ENCODE results near the gene GSK3B. TPM values are rescaled to one million over a fixed set of nuclear protein-coding genes. Genes with fewer than 3 reads are reported as not detected.
A peak's percentile ranks its signal among the peaks of the same experiment; 100 is the strongest.
"Not testable (repeated sequence)": the region's sequence is repeated elsewhere in the genome, so short reads cannot be mapped to it uniquely, and the experiment has no call there.

GSK3B gene
- total and polyA plus RNA-seq, 2 experiments from 2014 or later, result 18.1 to 48.8 TPM

DNA sequence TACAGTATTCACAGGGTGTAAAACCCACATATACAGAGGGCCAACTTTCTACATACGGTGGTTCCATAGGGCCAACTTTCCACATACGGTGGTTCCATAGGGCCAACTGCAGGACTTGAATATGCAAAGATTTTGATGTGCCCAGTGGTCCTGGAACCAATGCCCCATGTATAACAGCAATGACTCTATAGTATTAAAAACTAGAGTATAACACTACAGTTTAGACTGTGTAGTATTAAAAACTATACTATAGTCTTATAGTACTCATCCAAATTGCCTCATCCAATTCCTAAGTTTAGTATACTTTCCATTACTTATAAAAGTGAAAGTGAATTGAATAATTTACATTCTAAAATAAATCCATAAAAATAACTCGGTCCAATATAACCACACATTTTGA is 75.9 kb downstream of the GSK3B start:
- TF ChIP-seq EZH2 (IDR thresholded peaks at IDR 0.05; ENCODE audit: borderline replicate concordance) (no peak), EZH2phosphoT487 (IDR thresholded peaks at IDR 0.05; ENCODE audit: low read depth, severe bottlenecking, unreplicated experiment) (no peak)
- TF ChIP-seq, protein P1, sequence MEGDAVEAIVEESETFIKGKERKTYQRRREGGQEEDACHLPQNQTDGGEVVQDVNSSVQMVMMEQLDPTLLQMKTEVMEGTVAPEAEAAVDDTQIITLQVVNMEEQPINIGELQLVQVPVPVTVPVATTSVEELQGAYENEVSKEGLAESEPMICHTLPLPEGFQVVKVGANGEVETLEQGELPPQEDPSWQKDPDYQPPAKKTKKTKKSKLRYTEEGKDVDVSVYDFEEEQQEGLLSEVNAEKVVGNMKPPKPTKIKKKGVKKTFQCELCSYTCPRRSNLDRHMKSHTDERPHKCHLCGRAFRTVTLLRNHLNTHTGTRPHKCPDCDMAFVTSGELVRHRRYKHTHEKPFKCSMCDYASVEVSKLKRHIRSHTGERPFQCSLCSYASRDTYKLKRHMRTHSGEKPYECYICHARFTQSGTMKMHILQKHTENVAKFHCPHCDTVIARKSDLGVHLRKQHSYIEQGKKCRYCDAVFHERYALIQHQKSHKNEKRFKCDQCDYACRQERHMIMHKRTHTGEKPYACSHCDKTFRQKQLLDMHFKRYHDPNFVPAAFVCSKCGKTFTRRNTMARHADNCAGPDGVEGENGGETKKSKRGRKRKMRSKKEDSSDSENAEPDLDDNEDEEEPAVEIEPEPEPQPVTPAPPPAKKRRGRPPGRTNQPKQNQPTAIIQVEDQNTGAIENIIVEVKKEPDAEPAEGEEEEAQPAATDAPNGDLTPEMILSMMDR (IDR thresholded peaks at IDR 0.05; ENCODE audit: poor library complexity), result no peak
- H3K27ac ChIP-seq, result no peak overlapping the region
- H3K4me2 ChIP-seq, result no peak overlapping the region
- peaks cover 99% of the 10 kb centered on the region for H3K79me2 ChIP-seq
- no peaks in the 10 kb centered on the region for H3K4me1 ChIP-seq (ENCODE audit: insufficient read depth)
- WGBS (ENCODE audit: low lambda C conversion rate, missing lambda C conversion rate), result 94% methylated on average over 3 of the region's 3 CpGs
- H4K20me1 ChIP-seq (ENCODE audit: insufficient read depth, poor library complexity, severe bottlenecking), result peaks cover 97% of the 10 kb centered on the region
- H2AFZ ChIP-seq, result no peak overlapping the region
- H3K9me3 ChIP-seq (ENCODE audit: low read depth), result no peaks in the 10 kb centered on the region
- no peaks in the 10 kb centered on the region for H3K27me3 ChIP-seq
- H3K4me3 ChIP-seq, result no peak overlapping the region
- DNase-seq (ENCODE audit: low spot score), result no peak
- no peaks in the 10 kb centered on the region for H3K36me3 ChIP-seq (replicated peaks; ENCODE audit: insufficient read depth, low read depth)
- H3K9me2 ChIP-seq (replicated peaks; ENCODE audit: insufficient read depth), result no peaks in the 10 kb centered on the region

DNA sequence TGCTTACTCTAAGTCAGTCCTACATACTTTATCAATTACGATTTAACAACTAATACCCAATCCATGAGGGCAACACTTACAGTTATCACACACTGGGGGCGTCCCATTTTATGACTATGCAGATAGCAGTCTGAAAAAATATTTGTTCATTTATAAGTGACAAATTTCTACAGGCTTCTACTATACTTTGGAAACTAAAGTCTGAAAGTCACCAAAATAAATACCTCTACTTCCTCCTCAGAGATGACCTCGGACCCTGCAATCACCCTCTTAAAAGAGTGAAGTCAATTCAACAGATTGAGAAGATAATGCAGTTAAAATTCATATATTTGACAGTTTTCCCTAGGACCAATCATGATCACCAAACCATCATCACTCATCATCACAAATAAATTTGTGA is 76.6 kb downstream of the GSK3B start:
- Histone ChIP-seq H3K27me3 (no peaks in the 10 kb centered on the region), H3K27ac (no peak overlapping the region), H3K4me1 (ENCODE audit: insufficient read depth) (no peaks in the 10 kb centered on the region), H2AFZ (no peak overlapping the region), H3K79me2 (peaks cover 99% of the 10 kb centered on the region), H3K36me3 (replicated peaks; ENCODE audit: insufficient read depth, low read depth) (no peaks in the 10 kb centered on the region), H3K4me2 (no peak overlapping the region), H4K20me1 (ENCODE audit: insufficient read depth, poor library complexity, severe bottlenecking) (peaks cover 97% of the 10 kb centered on the region), H3K9me3 (ENCODE audit: low read depth) (no peaks in the 10 kb centered on the region), H3K9me2 (replicated peaks; ENCODE audit: insufficient read depth) (no peaks in the 10 kb centered on the region), H3K4me3 (no peak overlapping the region)
- TF ChIP-seq EZH2 (IDR thresholded peaks at IDR 0.05; ENCODE audit: borderline replicate concordance) (no peak), EZH2phosphoT487 (IDR thresholded peaks at IDR 0.05; ENCODE audit: low read depth, severe bottlenecking, unreplicated experiment) (no peak)
- TF ChIP-seq, protein P1 (IDR thresholded peaks at IDR 0.05; ENCODE audit: poor library complexity), result no peak
- DNase-seq (ENCODE audit: low spot score), result no peak
- WGBS (ENCODE audit: low lambda C conversion rate, missing lambda C conversion rate), result 74% methylated on average over 3 of the region's 3 CpGs

DNA sequence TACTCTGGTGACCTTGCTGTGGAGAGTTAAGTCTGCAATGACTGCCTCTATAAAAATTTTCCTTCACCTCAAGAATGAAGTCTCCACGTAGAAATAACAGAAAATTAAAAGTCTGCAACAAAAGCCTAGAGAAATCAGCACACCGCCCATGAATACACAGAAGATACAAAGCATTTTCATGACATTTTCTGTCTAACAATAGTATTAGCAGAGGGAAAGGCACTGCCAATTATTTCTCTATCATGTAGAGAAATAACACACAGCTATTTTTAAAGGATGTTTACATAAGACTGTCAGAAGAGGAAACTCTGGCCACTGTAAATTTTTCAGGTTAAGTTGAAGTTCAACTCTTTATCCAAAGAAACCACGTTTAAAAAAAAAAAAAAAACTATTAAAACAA is 80.8 kb downstream of the GSK3B start:
- Histone ChIP-seq H3K9me2 (replicated peaks; ENCODE audit: insufficient read depth) (no peaks in the 10 kb centered on the region), H3K79me2 (peaks cover 100% of the 10 kb centered on the region), H4K20me1 (ENCODE audit: insufficient read depth, poor library complexity, severe bottlenecking) (peaks cover 97% of the 10 kb centered on the region), H3K27me3 (no peaks in the 10 kb centered on the region), H3K36me3 (replicated peaks; ENCODE audit: insufficient read depth, low read depth) (no peaks in the 10 kb centered on the region), H3K4me3 (no peak overlapping the region), H3K4me2 (peak overlapping the region; percentile 13), H3K4me1 (ENCODE audit: insufficient read depth) (no peaks in the 10 kb centered on the region), H2AFZ (no peak overlapping the region), H3K27ac (no peak overlapping the region), H3K9me3 (ENCODE audit: low read depth) (no peaks in the 10 kb centered on the region)
- 47% methylated on average over 3 of the region's 3 CpGs for WGBS (ENCODE audit: low lambda C conversion rate, missing lambda C conversion rate)
- TF ChIP-seq, protein P1 (IDR thresholded peaks at IDR 0.05; ENCODE audit: poor library complexity), result no peak
- TF ChIP-seq EZH2phosphoT487 (IDR thresholded peaks at IDR 0.05; ENCODE audit: low read depth, severe bottlenecking, unreplicated experiment), result no peak
- no peak for TF ChIP-seq EZH2 (IDR thresholded peaks at IDR 0.05; ENCODE audit: borderline replicate concordance)
- DNase-seq (ENCODE audit: low spot score), result no peak

DNA sequence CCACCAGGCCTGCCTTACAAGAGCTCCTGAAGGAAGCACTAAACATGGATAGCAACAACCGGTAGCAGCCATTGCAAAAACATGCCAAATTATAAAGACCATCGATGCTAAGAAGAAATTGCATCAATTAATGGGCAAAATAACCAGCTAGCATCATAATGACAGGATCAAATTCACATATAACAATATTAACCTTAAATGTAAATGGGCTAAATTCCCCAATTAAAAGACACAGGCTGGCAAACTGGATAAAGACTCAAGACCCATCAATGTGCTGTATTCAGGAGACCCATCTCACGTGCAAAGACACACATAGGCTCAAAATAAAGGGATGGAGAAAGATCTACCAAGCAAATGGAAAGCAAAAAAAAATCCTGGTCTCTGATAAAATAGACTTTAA is 88.5 kb downstream of the GSK3B start:
- peaks cover 85% of the 10 kb centered on the region for H4K20me1 ChIP-seq (ENCODE audit: insufficient read depth, poor library complexity, severe bottlenecking)
- H3K79me2 ChIP-seq, result peaks cover 99% of the 10 kb centered on the region
- H3K27me3 ChIP-seq; DNase-seq (ENCODE audit: low spot score); H2AFZ ChIP-seq; H3K4me1 ChIP-seq (ENCODE audit: insufficient read depth); H3K27ac ChIP-seq; H3K9me2 ChIP-seq (replicated peaks; ENCODE audit: insufficient read depth); H3K9me3 ChIP-seq (ENCODE audit: low read depth); H3K36me3 ChIP-seq (replicated peaks; ENCODE audit: insufficient read depth, low read depth); H3K4me3 ChIP-seq; H3K4me2 ChIP-seq: not testable (repeated sequence)
- WGBS (ENCODE audit: low lambda C conversion rate, missing lambda C conversion rate), result 100% methylated on average over 3 of the region's 3 CpGs

DNA sequence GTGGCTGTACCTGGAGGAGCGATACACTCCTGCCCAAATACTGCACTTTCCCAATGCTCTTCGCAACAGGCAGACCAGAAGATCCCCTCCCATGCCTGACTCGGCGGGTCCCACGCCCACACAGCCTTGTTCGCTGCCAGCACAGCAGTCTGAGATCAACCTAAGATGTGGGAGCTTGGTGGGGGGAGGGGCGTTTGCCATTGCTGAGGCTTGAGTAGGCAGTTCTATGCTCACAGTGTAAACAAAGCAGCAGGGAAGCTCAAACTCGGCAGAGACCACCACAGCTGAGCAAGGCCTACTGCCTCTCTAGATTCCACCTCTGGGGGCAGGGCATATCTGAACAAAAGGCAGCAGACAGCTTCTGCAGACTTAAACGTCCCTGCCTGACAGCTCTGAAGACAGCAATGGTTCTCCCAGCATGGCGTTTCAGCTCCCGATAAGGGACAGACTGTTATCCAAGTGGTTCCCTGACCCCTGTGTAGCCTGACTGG is 90.2 kb downstream of the GSK3B start:
- H4K20me1 ChIP-seq (ENCODE audit: insufficient read depth, poor library complexity, severe bottlenecking), result peaks cover 74% of the 10 kb centered on the region
- not testable (repeated sequence) for H3K4me3 ChIP-seq; H2AFZ ChIP-seq; H3K27ac ChIP-seq; H3K9me2 ChIP-seq (replicated peaks; ENCODE audit: insufficient read depth); H3K36me3 ChIP-seq (replicated peaks; ENCODE audit: insufficient read depth, low read depth); H3K27me3 ChIP-seq; H3K9me3 ChIP-seq (ENCODE audit: low read depth); H3K4me1 ChIP-seq (ENCODE audit: insufficient read depth); H3K4me2 ChIP-seq
- WGBS (ENCODE audit: low lambda C conversion rate, missing lambda C conversion rate), result 61% methylated on average over 11 of the region's 11 CpGs
- H3K79me2 ChIP-seq, result peaks cover 97% of the 10 kb centered on the region
- DNase-seq (ENCODE audit: low spot score), result peak; percentile 25

Measured in hepatocyte (in vitro differentiated cells).